ENCODE data around the gene R3HDM1.

R3HDM1 gene

DNA sequence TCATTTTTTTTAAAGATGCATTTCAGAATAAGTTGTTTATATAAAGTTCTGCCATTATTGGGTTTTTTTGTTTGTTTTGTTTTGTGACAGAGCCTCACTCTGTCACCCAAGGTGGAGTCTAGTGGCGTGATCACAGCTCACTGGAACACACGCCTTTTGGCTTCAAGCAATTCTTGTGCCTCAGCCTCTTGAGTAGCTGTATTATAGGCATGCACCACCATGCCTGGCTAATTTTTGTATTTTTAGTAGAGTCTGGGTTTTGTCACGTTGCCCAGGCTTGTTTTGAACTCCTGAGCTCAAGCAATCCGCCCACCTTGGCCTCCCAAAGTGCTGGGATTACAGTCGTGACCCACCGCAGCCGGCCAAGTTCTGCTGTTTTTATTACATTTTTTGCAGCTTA, 72.3 kb downstream of the R3HDM1 start:
- Histone ChIP-seq H3K27ac (ENCODE audit: poor library complexity, severe bottlenecking) (no peak overlapping the region), H3K9me3 (ENCODE audit: severe bottlenecking) (no peaks in the 10 kb centered on the region), H3K4me3 (ENCODE audit: severe bottlenecking) (no peak overlapping the region), H3K27me3 (ENCODE audit: insufficient read depth, poor library complexity, severe bottlenecking) (no peaks in the 10 kb centered on the region), H3K4me1 (ENCODE audit: insufficient read depth, poor library complexity, severe bottlenecking) (no peaks in the 10 kb centered on the region), H3K36me3 (ENCODE audit: low read depth) (peaks cover 29% of the 10 kb centered on the region)
- DNase-seq (ENCODE audit: low spot score) (no peak), ATAC-seq (ENCODE audit: low read depth) (no peak)
- TF ChIP-seq, protein P1, sequence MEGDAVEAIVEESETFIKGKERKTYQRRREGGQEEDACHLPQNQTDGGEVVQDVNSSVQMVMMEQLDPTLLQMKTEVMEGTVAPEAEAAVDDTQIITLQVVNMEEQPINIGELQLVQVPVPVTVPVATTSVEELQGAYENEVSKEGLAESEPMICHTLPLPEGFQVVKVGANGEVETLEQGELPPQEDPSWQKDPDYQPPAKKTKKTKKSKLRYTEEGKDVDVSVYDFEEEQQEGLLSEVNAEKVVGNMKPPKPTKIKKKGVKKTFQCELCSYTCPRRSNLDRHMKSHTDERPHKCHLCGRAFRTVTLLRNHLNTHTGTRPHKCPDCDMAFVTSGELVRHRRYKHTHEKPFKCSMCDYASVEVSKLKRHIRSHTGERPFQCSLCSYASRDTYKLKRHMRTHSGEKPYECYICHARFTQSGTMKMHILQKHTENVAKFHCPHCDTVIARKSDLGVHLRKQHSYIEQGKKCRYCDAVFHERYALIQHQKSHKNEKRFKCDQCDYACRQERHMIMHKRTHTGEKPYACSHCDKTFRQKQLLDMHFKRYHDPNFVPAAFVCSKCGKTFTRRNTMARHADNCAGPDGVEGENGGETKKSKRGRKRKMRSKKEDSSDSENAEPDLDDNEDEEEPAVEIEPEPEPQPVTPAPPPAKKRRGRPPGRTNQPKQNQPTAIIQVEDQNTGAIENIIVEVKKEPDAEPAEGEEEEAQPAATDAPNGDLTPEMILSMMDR (IDR thresholded peaks at IDR 0.05; ENCODE audit: poor library complexity, severe bottlenecking): no peak

DNA sequence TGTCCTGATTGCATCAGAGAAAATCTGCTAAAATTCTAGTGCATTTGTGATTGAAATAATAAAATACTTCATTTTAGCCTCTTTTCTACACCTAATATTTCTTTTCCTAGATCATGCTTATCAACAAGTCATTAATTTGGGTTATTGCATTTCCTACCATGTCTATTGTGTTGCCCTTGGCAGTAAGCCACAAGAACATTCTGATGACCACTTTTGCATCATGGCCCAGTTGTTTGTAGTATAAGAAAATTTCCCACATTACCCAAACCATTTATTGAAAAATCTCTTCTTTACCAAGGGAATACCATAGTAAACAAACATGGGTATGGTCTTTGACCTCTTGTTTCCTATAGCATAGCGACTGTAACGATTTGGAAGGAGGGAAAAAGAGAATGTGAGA, 76.3 kb downstream of the R3HDM1 start:
- TF ChIP-seq, protein P1 (IDR thresholded peaks at IDR 0.05; ENCODE audit: poor library complexity, severe bottlenecking): no peak
- Histone ChIP-seq H3K4me1 (ENCODE audit: insufficient read depth, poor library complexity, severe bottlenecking) (no peaks in the 10 kb centered on the region), H3K9me3 (ENCODE audit: severe bottlenecking) (no peaks in the 10 kb centered on the region), H3K36me3 (ENCODE audit: low read depth) (peaks cover 27% of the 10 kb centered on the region), H3K4me3 (ENCODE audit: severe bottlenecking) (no peak overlapping the region), H3K27me3 (ENCODE audit: insufficient read depth, poor library complexity, severe bottlenecking) (no peaks in the 10 kb centered on the region), H3K27ac (ENCODE audit: poor library complexity, severe bottlenecking) (no peak overlapping the region)
- ATAC-seq (ENCODE audit: low read depth): no peak
- DNase-seq (ENCODE audit: low spot score): no peak

DNA sequence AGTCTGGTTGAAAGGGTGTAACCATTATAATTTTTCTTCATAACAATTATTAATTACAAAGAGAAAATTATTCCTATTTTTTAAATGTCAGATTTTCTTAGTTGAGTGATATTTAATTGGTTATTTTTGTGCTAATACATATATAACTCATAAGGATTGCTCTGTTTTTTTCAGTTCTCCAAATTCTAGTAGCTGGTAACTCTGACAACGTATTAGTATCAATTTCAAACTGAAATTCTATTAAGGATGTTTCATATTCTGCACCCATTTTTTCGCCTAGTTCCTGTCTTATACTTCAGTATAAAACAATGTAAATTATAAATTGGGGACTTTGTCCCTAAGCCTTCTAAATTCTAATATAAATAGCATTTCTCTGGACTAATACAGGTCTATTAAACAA, 81.0 kb downstream of the R3HDM1 start:
- TF ChIP-seq, protein P1 (IDR thresholded peaks at IDR 0.05; ENCODE audit: poor library complexity, severe bottlenecking): no peak
- ATAC-seq (ENCODE audit: low read depth) (no peak), DNase-seq (ENCODE audit: low spot score) (no peak)
- H3K36me3 ChIP-seq (ENCODE audit: low read depth): 0 out of 2 replicates have a peak, but pooled peaks cover 3% of the 10 kb centered on the region
- no peak overlapping the region for H3K4me3 ChIP-seq (ENCODE audit: severe bottlenecking)
- H3K4me1 ChIP-seq (ENCODE audit: insufficient read depth, poor library complexity, severe bottlenecking): no peaks in the 10 kb centered on the region
- no peaks in the 10 kb centered on the region for H3K27me3 ChIP-seq (ENCODE audit: insufficient read depth, poor library complexity, severe bottlenecking)
- no peaks in the 10 kb centered on the region for H3K9me3 ChIP-seq (ENCODE audit: severe bottlenecking)
- H3K27ac ChIP-seq (ENCODE audit: poor library complexity, severe bottlenecking): no peak overlapping the region

DNA sequence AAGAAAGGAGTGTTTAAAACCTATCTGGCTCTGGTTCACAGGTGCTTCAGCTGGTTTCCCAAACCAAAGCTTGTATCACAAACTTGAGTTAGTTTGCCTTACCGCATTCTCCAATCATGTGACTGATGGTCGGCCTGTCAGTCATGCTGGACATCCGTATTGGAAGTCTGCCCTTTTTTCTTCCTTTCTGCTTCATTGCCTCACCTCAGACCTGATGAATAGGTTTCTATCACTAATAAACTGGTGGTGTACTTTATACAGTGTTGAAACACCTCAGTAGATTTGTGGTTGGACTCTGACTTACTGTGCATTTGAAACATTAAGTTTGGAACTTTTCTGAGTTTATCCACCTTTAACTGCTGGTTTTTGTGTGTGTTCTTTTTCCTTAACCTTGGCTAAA, 84.1 kb downstream of the R3HDM1 start:
- no peaks in the 10 kb centered on the region for H3K9me3 ChIP-seq (ENCODE audit: severe bottlenecking)
- H3K4me1 ChIP-seq (ENCODE audit: insufficient read depth, poor library complexity, severe bottlenecking): no peaks in the 10 kb centered on the region
- no peaks in the 10 kb centered on the region for H3K36me3 ChIP-seq (ENCODE audit: low read depth)
- no peak for DNase-seq (ENCODE audit: low spot score)
- no peak overlapping the region for H3K4me3 ChIP-seq (ENCODE audit: severe bottlenecking)
- TF ChIP-seq, protein P1 (IDR thresholded peaks at IDR 0.05; ENCODE audit: poor library complexity, severe bottlenecking): no peak
- H3K27ac ChIP-seq (ENCODE audit: poor library complexity, severe bottlenecking): no peak overlapping the region
- no peak for ATAC-seq (ENCODE audit: low read depth)
- H3K27me3 ChIP-seq (ENCODE audit: insufficient read depth, poor library complexity, severe bottlenecking): no peaks in the 10 kb centered on the region

DNA sequence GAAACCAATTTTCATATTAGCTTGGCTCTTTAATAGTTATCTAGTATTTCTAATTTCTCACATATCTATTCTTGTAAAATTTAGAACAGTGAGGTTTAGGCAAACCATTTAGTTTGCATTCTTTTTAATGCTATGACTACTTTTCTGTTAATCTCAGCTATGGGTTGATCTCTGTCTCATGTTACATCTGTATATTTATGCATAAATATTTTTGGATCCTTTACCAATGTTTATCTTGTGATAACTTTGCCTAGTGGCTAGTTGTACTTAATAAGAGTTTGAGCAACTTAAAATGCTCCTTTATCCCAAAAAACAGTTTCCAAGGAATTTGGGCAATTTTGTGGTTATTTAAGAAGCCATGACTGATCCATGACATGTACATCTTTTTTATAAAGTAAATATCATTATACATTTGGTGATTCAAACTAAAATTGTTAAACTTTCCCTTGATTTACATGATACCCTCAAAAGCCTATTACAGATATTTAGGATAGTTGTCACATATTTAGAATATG, 86.3 kb downstream of the R3HDM1 start:
- no peaks in the 10 kb centered on the region for H3K27me3 ChIP-seq (ENCODE audit: insufficient read depth, poor library complexity, severe bottlenecking)
- TF ChIP-seq, protein P1 (IDR thresholded peaks at IDR 0.05; ENCODE audit: poor library complexity, severe bottlenecking): no peak
- no peaks in the 10 kb centered on the region for H3K4me1 ChIP-seq (ENCODE audit: insufficient read depth, poor library complexity, severe bottlenecking)
- H3K4me3 ChIP-seq (ENCODE audit: severe bottlenecking): no peak overlapping the region
- H3K27ac ChIP-seq (ENCODE audit: poor library complexity, severe bottlenecking): no peak overlapping the region
- no peaks in the 10 kb centered on the region for H3K9me3 ChIP-seq (ENCODE audit: severe bottlenecking)
- DNase-seq (ENCODE audit: low spot score): no peak
- ATAC-seq (ENCODE audit: low read depth): no peak
- H3K36me3 ChIP-seq (ENCODE audit: low read depth): peaks cover 16% of the 10 kb centered on the region

Data from RWPE2 (cell line).